CD4-positive, alpha-beta T cell treated with Interleukin-15 for 1 hour (primary cell): ENCODE results near the gene NUDT14.
A peak's percentile ranks its signal among the peaks of the same experiment; 100 is the strongest.

ENCODE experiments used
- DNase-seq: peaks from one replicate; pipeline ENCODE4 v3.0.0-alpha.2; 2020

The NUDT14 gene

GRCh38 chr14:105196265-105196960 is 15.3 kb upstream of the NUDT14 start:
- no peak for DNase-seq

GRCh38 chr14:105195522-105196264 is 14.6 kb upstream of the NUDT14 start:
- no peak for DNase-seq

DNA sequence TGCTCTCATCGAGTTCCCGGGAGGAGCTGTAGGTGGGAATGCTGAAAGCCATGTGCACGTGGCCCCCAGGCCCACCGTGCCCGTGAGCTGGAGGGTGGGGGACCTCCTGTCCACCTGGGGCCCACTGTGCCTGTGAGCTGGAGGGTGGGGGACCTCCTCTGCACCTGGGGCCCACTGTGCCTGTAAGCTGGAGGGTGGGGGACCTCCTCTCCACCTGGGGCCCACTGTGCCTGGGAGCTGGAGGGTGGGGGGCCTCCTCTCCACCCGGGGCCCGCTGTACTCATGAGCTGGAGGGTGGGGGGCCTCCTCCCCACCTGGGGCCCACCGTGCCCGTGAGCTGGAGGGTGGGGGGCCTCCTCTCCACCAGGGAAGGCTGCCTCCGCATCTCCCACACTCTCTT is 13.9 kb upstream of the NUDT14 start:
- no peak for DNase-seq

- DNase-seq = no peak
Observed at GRCh38 chr14:105193916-105194782, 13.0 kb upstream of the NUDT14 start.

DNA sequence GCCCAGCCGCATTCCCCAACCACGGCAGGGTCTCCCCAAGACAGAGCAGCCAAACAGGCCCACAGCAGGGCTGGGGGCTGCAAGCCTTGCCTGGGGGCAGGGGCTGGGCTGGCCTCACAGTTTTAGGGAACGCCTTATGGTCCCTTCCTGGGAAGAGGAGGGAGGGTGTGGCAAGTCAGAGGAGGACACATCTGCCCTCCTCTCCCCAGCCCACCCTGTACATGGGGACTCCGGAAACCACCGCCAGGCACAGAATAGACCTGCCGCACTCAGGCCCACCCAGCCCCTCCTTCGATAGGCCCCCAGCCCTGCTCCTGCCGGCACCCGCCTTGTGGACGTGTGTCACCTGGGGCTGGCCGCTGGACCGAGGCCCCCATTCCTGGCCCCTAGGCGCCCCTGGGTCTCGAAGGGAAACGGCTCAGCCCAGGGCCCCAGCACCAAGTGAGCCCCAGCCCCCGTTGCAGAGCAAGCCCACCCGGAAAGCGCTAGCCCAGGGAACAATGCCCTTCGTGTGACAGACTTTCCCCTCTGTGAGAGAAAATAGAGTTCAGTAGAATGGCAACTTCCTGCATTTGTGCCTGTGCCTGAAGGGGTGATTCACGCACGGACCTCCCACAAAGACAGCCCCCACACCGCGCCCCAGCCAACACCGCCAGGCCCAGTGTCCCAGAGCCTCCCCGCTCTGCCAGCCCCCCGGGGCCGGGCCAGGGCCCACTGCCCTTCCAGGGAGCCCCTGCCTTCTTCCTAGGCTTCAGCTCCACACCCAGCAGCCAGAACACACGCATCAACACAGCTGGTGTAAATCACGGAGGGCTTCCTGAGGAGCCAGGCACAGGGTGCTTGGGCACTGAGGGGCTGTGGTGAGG is 12.0 kb upstream of the NUDT14 start:
- DNase-seq = no peak

DNA sequence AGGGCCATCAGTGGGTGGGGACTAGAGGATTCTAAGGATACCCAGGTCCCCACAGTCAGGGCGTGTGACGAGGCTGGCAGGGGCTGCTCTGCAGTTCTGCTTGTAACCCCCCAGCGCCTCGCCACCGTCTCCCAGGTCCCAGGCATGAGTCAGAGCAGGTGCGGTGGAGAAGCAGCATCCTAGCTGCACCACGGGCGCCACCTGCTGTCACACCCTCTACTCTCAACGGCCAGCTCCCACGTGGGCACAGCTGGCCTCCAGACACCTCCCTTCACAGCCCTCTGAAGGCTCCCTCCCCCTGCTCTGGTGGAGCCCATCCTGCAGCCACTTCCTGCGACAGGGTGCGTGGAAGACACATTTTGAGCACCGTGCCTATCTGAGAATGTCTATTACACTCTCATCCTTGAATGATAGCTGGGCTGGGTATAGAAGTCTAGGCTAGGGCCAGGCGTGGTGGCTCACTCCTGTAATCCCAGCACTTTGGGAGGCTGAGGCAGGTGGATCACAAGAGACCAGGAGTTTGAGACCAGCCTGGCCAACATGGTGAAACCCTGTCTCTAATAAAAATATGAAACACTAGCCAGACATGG is 6.9 kb upstream of the NUDT14 start:
- no peak for DNase-seq

DNA sequence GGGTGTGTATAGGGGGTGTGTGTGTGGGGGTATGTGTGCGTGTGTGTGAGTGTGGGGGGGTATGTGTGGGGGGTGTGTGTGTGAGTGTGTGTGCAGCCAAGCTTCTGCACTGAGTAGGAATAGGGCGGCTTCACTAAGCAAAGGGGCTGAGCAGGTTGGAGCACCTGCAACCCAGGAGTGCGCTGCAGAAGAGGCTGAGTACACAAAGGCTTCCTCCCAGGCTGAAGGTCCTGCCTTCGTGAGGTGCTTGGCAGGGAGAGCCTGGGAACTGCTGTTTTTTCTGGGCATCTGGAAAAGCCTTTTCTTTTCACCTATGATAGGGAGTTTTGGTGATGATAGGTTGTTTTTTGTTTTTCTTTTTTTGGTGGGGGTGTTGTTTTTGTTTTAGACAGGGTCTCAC is 6.0 kb upstream of the NUDT14 start:
- DNase-seq = no peak

DNA sequence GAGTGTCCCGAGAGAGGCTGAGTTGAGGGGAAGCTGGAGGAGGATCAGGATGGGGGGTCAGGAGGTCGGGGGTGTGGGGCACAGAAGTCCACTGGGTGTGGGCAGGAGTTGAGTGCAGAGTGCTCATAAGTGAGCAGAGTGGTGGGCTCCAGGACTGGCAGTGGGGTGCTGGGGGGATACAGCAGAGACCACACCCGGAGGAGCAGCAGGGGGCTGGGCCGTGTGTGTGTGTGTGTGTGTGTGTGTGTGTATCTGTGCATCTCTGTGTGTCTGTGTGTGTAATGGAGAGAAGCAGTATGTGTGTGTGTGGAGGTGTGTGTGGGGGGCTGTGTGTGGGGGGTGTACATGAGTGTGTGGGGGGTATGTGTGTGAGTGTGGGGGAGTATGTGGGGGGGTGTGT is 4.9 kb upstream of the NUDT14 start:
- no peak for DNase-seq

GRCh38 chr14:105185001-105185400 is 3.9 kb upstream of the NUDT14 start:
- no peak for DNase-seq

GRCh38 chr14:105184461-105184860 is 3.3 kb upstream of the NUDT14 start:
- DNase-seq = no peak

GRCh38 chr14:105182296-105183020 is 1.3 kb upstream of the NUDT14 start:
- no peak for DNase-seq

DNA sequence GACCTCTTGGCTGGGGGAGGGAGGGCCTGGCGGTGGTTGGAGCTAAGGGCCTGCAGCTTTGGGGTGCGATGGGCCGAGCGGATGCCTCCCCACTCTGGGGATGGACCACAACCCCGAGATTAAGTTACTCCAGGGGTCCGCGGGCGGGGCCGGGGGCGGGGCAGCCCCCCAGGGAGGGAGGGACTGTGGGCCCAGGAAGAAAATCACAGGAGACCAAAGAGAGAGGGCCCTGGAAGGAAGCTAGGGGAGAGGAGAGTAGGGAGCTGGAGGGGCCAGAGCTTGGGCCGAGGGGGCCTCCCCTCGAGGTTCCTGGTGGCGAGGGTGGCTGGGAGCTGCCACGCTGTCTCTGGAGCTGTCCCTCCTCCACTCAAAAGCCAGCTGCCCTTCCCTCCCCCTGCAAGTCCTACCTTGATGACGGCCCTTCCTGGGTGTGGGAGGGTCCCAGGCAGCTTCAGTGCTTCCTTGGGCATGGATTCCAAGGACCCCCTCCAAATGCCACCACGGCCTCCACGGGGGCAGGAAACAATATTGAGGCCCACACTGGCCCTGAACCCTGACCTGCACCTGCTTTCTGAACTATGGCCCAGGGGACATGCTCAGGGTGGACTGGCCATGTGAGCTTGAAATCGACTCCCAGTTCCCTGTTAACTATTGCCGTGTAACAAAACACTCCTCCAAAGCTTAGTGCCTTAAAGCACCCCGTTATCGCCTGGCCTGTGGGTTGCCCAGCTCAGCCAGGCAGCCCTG is 610 bp upstream of the NUDT14 start:
- DNase-seq = no peak

GRCh38 chr14:105179191-105179590 is 1.9 kb downstream of the NUDT14 start:
- no peak for DNase-seq

DNA sequence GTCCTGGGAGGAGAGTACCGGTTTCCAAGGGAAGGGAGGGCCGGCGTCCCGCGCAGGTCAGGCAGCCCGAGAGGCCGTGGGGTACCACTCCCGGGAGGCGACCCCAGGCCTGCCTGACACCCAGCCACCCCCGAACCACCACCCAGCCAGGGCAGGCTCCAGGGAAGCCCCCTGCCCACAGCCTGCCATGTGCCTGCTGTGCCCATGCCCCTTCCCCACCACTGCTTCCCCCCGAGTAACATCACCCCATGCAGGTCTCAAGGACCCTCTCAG is 2.3 kb downstream of the NUDT14 start:
- no peak for DNase-seq

GRCh38 chr14:105178069-105178867 is 2.8 kb downstream of the NUDT14 start:
- DNase-seq = no peak

- DNase-seq = no peak
Observed at GRCh38 chr14:105177082-105177481, 4.0 kb downstream of the NUDT14 start.

- DNase-seq = no peak
Observed at GRCh38 chr14:105176513-105176912, 4.6 kb downstream of the NUDT14 start.

DNA sequence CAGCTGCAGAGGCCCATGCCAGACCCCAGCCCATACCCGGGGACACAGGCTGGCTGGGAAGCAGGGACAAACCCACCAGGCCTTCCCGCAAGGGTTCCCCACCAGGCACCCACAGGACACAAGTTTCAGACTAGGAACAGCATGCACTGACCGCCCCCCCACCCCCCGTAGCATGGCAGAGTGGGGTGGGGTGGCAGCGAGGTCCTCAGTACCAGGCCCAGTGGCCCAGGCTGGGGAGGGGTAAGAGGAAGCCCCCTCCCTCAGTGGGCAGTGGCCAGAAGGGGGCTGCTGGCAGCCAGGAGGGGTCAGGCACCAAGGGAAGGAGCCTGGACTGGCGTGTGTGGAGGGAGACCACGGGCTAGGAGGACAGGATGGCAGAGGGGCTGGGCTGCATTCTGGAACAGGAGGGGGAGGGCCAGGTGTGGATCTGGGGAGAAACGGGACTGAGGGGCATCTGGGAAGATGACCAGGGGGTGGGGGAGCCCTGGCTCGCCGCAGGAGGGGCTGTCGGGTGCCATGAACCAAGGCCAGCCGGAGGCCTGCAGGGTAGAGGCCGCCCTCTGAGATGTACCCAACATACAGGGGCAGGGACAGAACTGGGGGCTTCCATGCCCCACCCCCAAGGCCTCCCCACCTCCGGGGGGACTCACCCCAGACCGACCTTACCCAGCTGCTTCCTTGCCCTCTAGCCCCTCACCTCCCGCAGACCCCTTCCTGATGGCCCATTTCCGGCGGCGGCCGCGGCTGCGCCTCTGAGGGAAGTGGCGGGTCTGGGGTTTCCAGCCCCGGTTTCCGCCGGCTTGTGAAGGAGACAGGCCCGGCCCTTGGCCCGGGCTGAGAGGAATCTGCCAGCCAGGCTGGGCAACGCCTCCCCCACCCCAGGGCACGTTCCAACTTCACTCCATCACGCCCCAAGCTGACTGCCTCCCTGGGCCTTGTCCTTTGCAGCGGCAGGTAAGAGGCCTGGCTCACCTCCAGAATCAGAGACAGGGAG is 6.9 kb downstream of the NUDT14 start:
- DNase-seq = peak; percentile 68

DNA sequence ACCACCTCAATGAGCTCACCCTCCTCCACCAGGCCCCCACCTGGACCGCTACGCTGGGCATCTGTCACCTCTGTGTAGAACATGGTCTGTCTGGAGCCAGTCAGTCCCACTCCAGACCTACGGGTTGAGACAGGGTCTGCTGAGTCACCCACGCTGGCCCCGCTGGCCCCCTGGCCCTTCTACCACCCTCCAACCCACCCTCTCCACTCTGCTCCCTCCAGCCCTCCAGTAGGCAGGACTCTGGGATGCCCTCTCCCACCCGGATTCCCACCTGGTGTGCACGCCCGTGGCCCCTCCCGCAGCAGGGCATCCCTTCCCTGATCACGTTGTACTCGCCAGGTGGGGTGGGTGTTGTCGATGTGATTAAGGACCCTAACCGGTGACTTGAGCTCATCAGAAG is 8.0 kb downstream of the NUDT14 start:
- DNase-seq = no peak
